IMR-90 (cell line): ENCODE results near the gene LDHAL6B. TPM values are rescaled to one million over a fixed set of nuclear protein-coding genes. Genes with fewer than 3 reads are reported as not detected.

Source experiments
- ATAC-seq: fragments of 200-7000 bp; cut with Tn5 transposase; 2 replicates; pipeline ENCODE4 v1.9.1; 2020; ENCODE audit warnings: low read depth, mild to moderate bottlenecking, moderate library complexity
- BruUV-seq: library from RNA; stranded (reverse); fragments of 400-500 nt; replicated peaks from 2 replicates; lab custom pipeline; 2021; lab: Mats Ljungman, UMichigan
- CTCF ChIA-PET: fragments of 300-600 bp; formaldehyde crosslinking; extraction: SDS; loops from one replicate; lab custom pipeline; 2021; ENCODE audit warnings: antibody characterized with exemption; lab: Yijun Ruan, JAX
- POLR2A ChIA-PET: fragments of 300-600 bp; sonication (Branson Sonifier 250); formaldehyde crosslinking; loops from one replicate; lab custom pipeline; 2022; ENCODE audit warnings: antibody characterized with exemption; ENCODE audit not compliant: unreplicated experiment; lab: Charles Lee
- DNase-seq: peaks from one replicate; pipeline ENCODE4 v3.0.0; 2013
- H2AFZ ChIP-seq: replicated peaks from 2 replicates; pipeline ENCODE3; 2013; ENCODE audit warnings: low read length, mild to moderate bottlenecking; ENCODE audit not compliant: poor library complexity
- H2AK5ac ChIP-seq: 2 replicates; pipeline ENCODE4 v1.6.1; 2013; ENCODE audit warnings: low read depth, low read length, inconsistent platforms
- H2AK9ac ChIP-seq: replicated peaks from 2 replicates; pipeline ENCODE3; 2013; ENCODE audit warnings: mild to moderate bottlenecking, low read depth, low read length, moderate library complexity; ENCODE audit not compliant: poor library complexity
- H2BK120ac ChIP-seq: 2 replicates; pipeline ENCODE4 v1.6.1; 2013; ENCODE audit warnings: low read depth, low read length, inconsistent platforms
- H2BK15ac ChIP-seq: 3 replicates; pipeline ENCODE4 v1.6.1; 2013; ENCODE audit warnings: low read depth, low read length, inconsistent platforms
- H2BK20ac ChIP-seq: 2 replicates; pipeline ENCODE4 v1.6.1; 2013; ENCODE audit warnings: low read depth, mild to moderate bottlenecking, inconsistent platforms, low read length, moderate library complexity
- H2BK5ac ChIP-seq: 2 replicates; pipeline ENCODE4 v1.6.1; 2013; ENCODE audit warnings: mild to moderate bottlenecking, low read depth, low read length, inconsistent platforms; ENCODE audit not compliant: poor library complexity, severe bottlenecking
- H3K14ac ChIP-seq: replicated peaks from 2 replicates; pipeline ENCODE4 v1.6.1; 2013; ENCODE audit warnings: low read depth, low read length, inconsistent platforms
- H3K18ac ChIP-seq: 2 replicates; pipeline ENCODE4 v1.6.1; 2013; ENCODE audit warnings: low read depth, low read length, control low read depth
- H3K23ac ChIP-seq: 2 replicates; pipeline ENCODE4 v1.6.1; 2013; ENCODE audit warnings: low read depth, low read length, inconsistent platforms
- H3K27ac ChIP-seq: 2 replicates; pipeline ENCODE4 v1.5.1; 2013; ENCODE audit warnings: mild to moderate bottlenecking, control low read depth, low read length; ENCODE audit not compliant: insufficient read depth
- H3K27me3 ChIP-seq: 2 replicates; pipeline ENCODE4 v1.6.1; 2013; ENCODE audit warnings: low read length; ENCODE audit not compliant: control insufficient read depth, insufficient read depth
- H3K36me3 ChIP-seq: 2 replicates; pipeline ENCODE4 v1.6.1; 2013; ENCODE audit warnings: low read length, mixed read lengths; ENCODE audit not compliant: control insufficient read depth, insufficient read depth
- H3K4ac ChIP-seq: 2 replicates; pipeline ENCODE4 v1.6.1; 2013; ENCODE audit warnings: low read depth, low read length, inconsistent platforms
- H3K4me1 ChIP-seq: 2 replicates; pipeline ENCODE4 v1.6.1; 2013; ENCODE audit warnings: low read length, mixed read lengths; ENCODE audit not compliant: control insufficient read depth, insufficient read depth
- H3K4me2 ChIP-seq: 2 replicates; pipeline ENCODE4 v1.6.1; 2013; ENCODE audit warnings: low read depth, mild to moderate bottlenecking, control low read depth, low read length, moderate library complexity
- H3K4me3 ChIP-seq: 2 replicates; pipeline ENCODE4 v1.5.1; 2013; ENCODE audit warnings: low read depth, mild to moderate bottlenecking, control low read depth, low read length, moderate library complexity; ENCODE audit not compliant: insufficient read depth
- H3K56ac ChIP-seq: 2 replicates; pipeline ENCODE4 v1.6.1; 2013; ENCODE audit warnings: low read length, inconsistent platforms; ENCODE audit not compliant: insufficient read depth; ENCODE audit errors: extremely low read depth
- H3K79me1 ChIP-seq, 2 experiments: 2 replicates each; pipeline ENCODE4 v1.6.1; 2013; ENCODE audit warnings: low read length in 2 of 2, inconsistent platforms in 1 of 2, low read depth in 1 of 2
- H3K9ac ChIP-seq: 2 replicates; pipeline ENCODE4 v1.6.1; 2013; ENCODE audit warnings: low read depth, low read length, control low read depth
- H3K9me1 ChIP-seq: 2 replicates; pipeline ENCODE4 v1.6.1; 2013; ENCODE audit warnings: low read length, inconsistent platforms; ENCODE audit not compliant: insufficient read depth
- H3K9me3 ChIP-seq: 2 replicates; pipeline ENCODE4 v1.6.1; 2013; ENCODE audit warnings: low read length; ENCODE audit not compliant: control insufficient read depth, insufficient read depth
- H4K20me1 ChIP-seq: 2 replicates; pipeline ENCODE4 v1.6.1; 2013; ENCODE audit warnings: low read length, inconsistent platforms; ENCODE audit not compliant: insufficient read depth
- H4K5ac ChIP-seq: 2 replicates; pipeline ENCODE4 v1.6.1; 2013; ENCODE audit warnings: mild to moderate bottlenecking, low read depth, low read length, control low read depth
- H4K8ac ChIP-seq, 2 experiments: 2 replicates each; pipeline ENCODE4 v1.6.1; 2013; ENCODE audit warnings: low read depth in 2 of 2, low read length in 2 of 2, control low read depth in 1 of 2, inconsistent platforms in 1 of 2
- H4K91ac ChIP-seq: 2 replicates; pipeline ENCODE4 v1.6.1; 2013; ENCODE audit warnings: low read depth, low read length, inconsistent platforms; ENCODE audit not compliant: insufficient read depth
- BHLHE40 ChIP-seq: fragments of 150-350 bp; IDR thresholded peaks from 2 replicates; pipeline ENCODE4 v1.6.1; 2016; ENCODE audit warnings: mild to moderate bottlenecking, low read depth, low read length
- CEBPB ChIP-seq: IDR thresholded peaks from 2 replicates; pipeline ENCODE4 v1.6.1; 2012; ENCODE audit warnings: low read depth, low read length, improper control_type of control experiment
- CHD1 ChIP-seq: IDR thresholded peaks from 2 replicates; pipeline ENCODE4 v1.6.1; 2012; ENCODE audit warnings: low read depth, low read length, improper control_type of control experiment
- CTCF ChIP-seq: conservative IDR thresholded peaks from 2 replicates; pipeline ENCODE4 v1.5.1; 2012; ENCODE audit warnings: mild to moderate bottlenecking, low read depth, low read length, improper control_type of control experiment
- FOS ChIP-seq: fragments of 150-350 bp; IDR thresholded peaks from 2 replicates; pipeline ENCODE4 v1.6.1; 2016; ENCODE audit warnings: low read depth, low read length
- MAFK ChIP-seq: IDR thresholded peaks from 2 replicates; pipeline ENCODE4 v1.6.1; 2012; ENCODE audit warnings: low read depth, low read length, improper control_type of control experiment
- MAZ ChIP-seq: IDR thresholded peaks from 2 replicates; pipeline ENCODE4 v1.6.1; 2012; ENCODE audit warnings: low read depth, mild to moderate bottlenecking, low read length, improper control_type of control experiment, moderate library complexity, borderline replicate concordance
- MXI1 ChIP-seq: IDR thresholded peaks from 2 replicates; pipeline ENCODE4 v1.6.1; 2012; ENCODE audit warnings: low read depth, mild to moderate bottlenecking, low read length, moderate library complexity, borderline replicate concordance
- NFE2L2 ChIP-seq: fragments of 150-350 bp; IDR thresholded peaks from 2 replicates; pipeline ENCODE4 v1.6.1; 2016; ENCODE audit warnings: low read depth, mild to moderate bottlenecking, low read length
- POLR2A ChIP-seq: IDR thresholded peaks from 2 replicates; pipeline ENCODE4 v1.6.1; 2012; ENCODE audit warnings: mild to moderate bottlenecking, low read depth, low read length
- RAD21 ChIP-seq: IDR thresholded peaks from 2 replicates; pipeline ENCODE4 v1.6.1; 2012; ENCODE audit warnings: low read length, improper control_type of control experiment
- RCOR1 ChIP-seq: IDR thresholded peaks from 2 replicates; pipeline ENCODE4 v1.6.1; 2012; ENCODE audit warnings: mild to moderate bottlenecking, low read length, improper control_type of control experiment; ENCODE audit not compliant: insufficient replicate concordance
- RFX5 ChIP-seq: IDR thresholded peaks from 2 replicates; pipeline ENCODE4 v1.8.0; 2012; ENCODE audit warnings: low read depth, mild to moderate bottlenecking, low read length, moderate library complexity
- SMC3 ChIP-seq: fragments of 150-350 bp; IDR thresholded peaks from 2 replicates; pipeline ENCODE4 v1.6.1; 2016; ENCODE audit warnings: low read depth, mild to moderate bottlenecking, antibody characterized with exemption, low read length, moderate library complexity
- WGBS, 2 experiments: methylation state at CpG; one replicate each; pipeline versions ENCODE4 v1.1.5 to v1.1.7; 2013; ENCODE audit warnings: missing lambda C conversion rate in 2 of 2; ENCODE audit not compliant: insufficient read length in 1 of 2; ENCODE audit errors: extremely low coverage in 2 of 2; 5-methylcytosine and 5-hydroxymethylcytosine counted together
- dilution Hi-C: fragments of 300-500 bp; cut with HindIII; formaldehyde crosslinking; loops from one replicate; pipeline ENCODE4 v1.14.3; 2018; ENCODE audit warnings: low sequenced_read_pairs; ENCODE audit not compliant: unreplicated experiment
- in situ Hi-C: fragments of 300-500 bp; cut with MboI; formaldehyde crosslinking; loops from 3 replicates; pipeline ENCODE4 v1.14.3; 2019; ENCODE audit warnings: low sequenced_read_pairs, inconsistent platforms, mixed read lengths
- intact Hi-C: fragments of 100-400 bp; cut with micrococcal nuclease; formaldehyde crosslinking; loops from 2 replicates; pipeline ENCODE4 v1.10.0; 2022
- polyA plus RNA-seq, 3 experiments: library from polyadenylated mRNA; depleted of rRNA; stranded (reverse); fragments of >200 nt; gene quantifications; 2 replicates each; pipeline ENCODE4 v1.2.3, GENCODE V29; 2012; ENCODE audit warnings: low replicate concordance in 1 of 3
- total RNA-seq: library from RNA; depleted of rRNA; stranded (reverse); fragments of >200 nt; gene quantifications from 2 replicates; pipeline ENCODE4 v1.2.3, GENCODE V29; 2012
- TF ChIP-seq, protein P1 (sequence below): fragments of 150-350 bp; IDR thresholded peaks from 2 replicates; pipeline ENCODE4 v1.6.1; 2016; ENCODE audit warnings: low read depth, mild to moderate bottlenecking, low read length, moderate library complexity, borderline replicate concordance
- TF ChIP-seq, protein P2 (sequence below): fragments of 150-350 bp; IDR thresholded peaks from 2 replicates; pipeline ENCODE4 v1.6.1; 2017; ENCODE audit warnings: mild to moderate bottlenecking, antibody characterized with exemption, low read length, low read depth

Gene LDHAL6B
- total and polyA plus RNA-seq, 2 of the 4 experiments (the other 2 are of a cell fraction), result not detected

DNA sequence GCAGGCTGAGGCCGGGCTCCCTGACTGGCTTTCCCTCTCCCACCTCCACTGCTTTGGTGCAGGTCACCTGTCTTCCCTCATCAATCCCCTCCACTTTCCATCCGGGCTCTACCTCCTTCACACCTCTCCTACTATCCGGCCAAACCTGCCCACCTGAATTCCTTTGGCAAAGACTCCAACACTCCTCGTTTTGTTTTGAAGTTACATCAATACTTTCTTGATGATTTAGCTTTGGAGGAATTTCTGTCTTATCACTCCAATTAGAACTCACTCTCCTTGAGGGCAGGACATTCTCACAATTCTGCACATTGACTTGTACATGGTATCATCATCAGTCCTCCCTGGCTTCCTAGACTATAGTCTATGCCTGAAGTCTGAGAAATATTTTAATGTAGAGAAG lies 20.4 kb downstream of the LDHAL6B start:
- WGBS, 2 experiments, result no CpG with 5 or more reads among the region's 4 CpGs
- no peak overlapping the region for H2AFZ ChIP-seq
- H2BK5ac ChIP-seq, result no peak overlapping the region
- no peak overlapping the region for H4K5ac ChIP-seq
- H3K36me3 ChIP-seq, result peaks cover 20% of the 10 kb centered on the region
- no peak overlapping the region for H4K8ac ChIP-seq
- no peak overlapping the region for H2AK9ac ChIP-seq
- no peaks in the 10 kb centered on the region for H3K27me3 ChIP-seq
- no peak overlapping the region for H4K91ac ChIP-seq
- 0 out of 2 replicates have a peak overlapping the region, but pooled peaks have one; percentile 42 for H3K14ac ChIP-seq
- H3K4ac ChIP-seq, result no peak overlapping the region
- 0 out of 2 replicates have a peak overlapping the region, but pooled peaks have one; percentile 10 for H2BK120ac ChIP-seq
- H3K4me2 ChIP-seq, result no peak overlapping the region
- H3K56ac ChIP-seq, result no peak overlapping the region
- H3K9me3 ChIP-seq, result no peaks in the 10 kb centered on the region
- H3K4me1 ChIP-seq, result peaks cover 2% of the 10 kb centered on the region; the same call in 1 of the 2 replicates
- CTCF ChIA-PET, result no interaction called here
- TF ChIP-seq SMC3 (no peak), MXI1 (no peak), CHD1 (no peak), NFE2L2 (no peak), CTCF (no peak), MAFK (no peak), RFX5 (no peak), RAD21 (no peak), RCOR1 (no peak), FOS (no peak), BHLHE40 (no peak), MAZ (no peak), POLR2A (no peak), CEBPB (no peak)
- TF ChIP-seq, protein P1, sequence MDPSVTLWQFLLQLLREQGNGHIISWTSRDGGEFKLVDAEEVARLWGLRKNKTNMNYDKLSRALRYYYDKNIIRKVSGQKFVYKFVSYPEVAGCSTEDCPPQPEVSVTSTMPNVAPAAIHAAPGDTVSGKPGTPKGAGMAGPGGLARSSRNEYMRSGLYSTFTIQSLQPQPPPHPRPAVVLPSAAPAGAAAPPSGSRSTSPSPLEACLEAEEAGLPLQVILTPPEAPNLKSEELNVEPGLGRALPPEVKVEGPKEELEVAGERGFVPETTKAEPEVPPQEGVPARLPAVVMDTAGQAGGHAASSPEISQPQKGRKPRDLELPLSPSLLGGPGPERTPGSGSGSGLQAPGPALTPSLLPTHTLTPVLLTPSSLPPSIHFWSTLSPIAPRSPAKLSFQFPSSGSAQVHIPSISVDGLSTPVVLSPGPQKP, result no peak
- TF ChIP-seq, protein P2, sequence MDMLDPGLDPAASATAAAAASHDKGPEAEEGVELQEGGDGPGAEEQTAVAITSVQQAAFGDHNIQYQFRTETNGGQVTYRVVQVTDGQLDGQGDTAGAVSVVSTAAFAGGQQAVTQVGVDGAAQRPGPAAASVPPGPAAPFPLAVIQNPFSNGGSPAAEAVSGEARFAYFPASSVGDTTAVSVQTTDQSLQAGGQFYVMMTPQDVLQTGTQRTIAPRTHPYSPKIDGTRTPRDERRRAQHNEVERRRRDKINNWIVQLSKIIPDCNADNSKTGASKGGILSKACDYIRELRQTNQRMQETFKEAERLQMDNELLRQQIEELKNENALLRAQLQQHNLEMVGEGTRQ, result no peak
- POLR2A ChIA-PET, result no interaction called here
- H3K79me1 ChIP-seq, result peaks cover 19 to 32% of the 10 kb centered on the region in 2 experiments; a peak in 3 of 4 replicates
- intact Hi-C loops, result no loop called here
- H2AK5ac ChIP-seq, result 0 out of 2 replicates have a peak overlapping the region, but pooled peaks have one; percentile 24
- no peak overlapping the region for H3K18ac ChIP-seq
- ATAC-seq (no peak), DNase-seq (no peak)
- H3K27ac ChIP-seq, result no peak overlapping the region
- no peak overlapping the region for H2BK20ac ChIP-seq
- BruUV-seq, result no TSS peak
- in situ Hi-C loops, result no loop called here
- H3K23ac ChIP-seq, result no peak overlapping the region
- dilution Hi-C loops, result no loop called here
- no peak overlapping the region for H2BK15ac ChIP-seq
- no peak overlapping the region for H3K4me3 ChIP-seq
- 0 out of 2 replicates have a peak, but pooled peaks cover 4% of the 10 kb centered on the region for H4K20me1 ChIP-seq
- no peak overlapping the region for H3K9ac ChIP-seq
- H3K9me1 ChIP-seq, result peaks cover 17% of the 10 kb centered on the region
